Endothelial cell of umbilical vein (primary cell): Measurements from ENCODE around the gene RGS6. TPM values are rescaled to one million over a fixed set of nuclear protein-coding genes. Genes with fewer than 3 reads are reported as not detected.

Source experiments
- BruUV-seq: library from RNA; stranded (reverse); fragments of 400-500 nt; replicated peaks from 2 replicates; lab custom pipeline; 2021; lab: Mats Ljungman, UMichigan
- CTCF ChIA-PET: fragments of 300-600, 350-600 bp; sonication (Branson Sonifier 250); formaldehyde crosslinking; loops from one replicate; lab custom pipeline; 2021; ENCODE audit warnings: antibody characterized with exemption, inconsistent platforms; lab: Charles Lee
- POLR2A ChIA-PET: fragments of 300-600, 350-600 bp; sonication (Branson Sonifier 250); formaldehyde crosslinking; loops from one replicate; lab custom pipeline; 2021; ENCODE audit warnings: antibody characterized with exemption, inconsistent platforms; lab: Charles Lee
- DNase-seq: peaks from one replicate; pipeline ENCODE4 v3.0.0-alpha.2; 2011; ENCODE audit warnings: low read depth, low spot score
- FAIRE-seq: peaks from 2 replicates; lab custom pipeline; 2011; peaks lifted over from hg19 to GRCh38; lab: Jason Lieb, UNC
- H2AFZ ChIP-seq: 2 replicates; pipeline ENCODE4 v1.6.0; 2012; ENCODE audit warnings: low read depth, low read length, control low read depth, inconsistent platforms
- H3K27ac ChIP-seq: 2 replicates; pipeline ENCODE4 v1.5.1; 2011; ENCODE audit warnings: low read depth, mild to moderate bottlenecking, control low read depth, low read length, moderate library complexity; ENCODE audit not compliant: insufficient read depth
- H3K27me3 ChIP-seq, 2 experiments: 2 replicates each; pipeline versions ENCODE4 v1.6.0 to v1.6.1; 2011; ENCODE audit warnings: low read length in 2 of 2, mixed read lengths in 1 of 2; ENCODE audit not compliant: control insufficient read depth in 2 of 2, insufficient read depth in 2 of 2
- H3K36me3 ChIP-seq, 2 experiments: 2 replicates in 1 of 2; 3 replicates in 1 of 2; pipeline ENCODE4 v1.5.1; 2011; ENCODE audit warnings: low read length in 2 of 2, mild to moderate bottlenecking in 1 of 2, moderate library complexity in 1 of 2; ENCODE audit not compliant: control insufficient read depth in 2 of 2, insufficient read depth in 2 of 2; ENCODE audit errors: extremely low read depth in 1 of 2
- H3K4me1 ChIP-seq: 3 replicates; pipeline ENCODE4 v1.5.1; 2011; ENCODE audit warnings: mild to moderate bottlenecking, low read length; ENCODE audit not compliant: control insufficient read depth, insufficient read depth; ENCODE audit errors: extremely low read depth
- H3K4me2 ChIP-seq: 2 replicates; pipeline ENCODE4 v1.6.1; 2011; ENCODE audit warnings: low read length, control low read depth, mixed read lengths; ENCODE audit not compliant: insufficient read depth
- H3K4me3 ChIP-seq, 3 experiments: fragments of 200-600 bp in 1 of 3; sonication (generic), shearing (Covaris generic) in 1 of 3; replicated peaks in 1 of 3; 2 replicates each; pipeline ENCODE4 v1.5.1; 2011 to 2016; ENCODE audit warnings: control low read depth in 3 of 3, low read length in 3 of 3, mild to moderate bottlenecking in 2 of 3, inconsistent platforms in 1 of 3, low read depth in 1 of 3, moderate library complexity in 1 of 3; ENCODE audit not compliant: insufficient read depth in 1 of 3
- H3K79me2 ChIP-seq: 2 replicates; pipeline ENCODE4 v1.6.0; 2012; ENCODE audit warnings: low read length, inconsistent platforms; ENCODE audit not compliant: control insufficient read depth, insufficient read depth
- H3K9ac ChIP-seq: replicated peaks from 2 replicates; pipeline ENCODE3; 2011; ENCODE audit warnings: low read length, control low read depth; ENCODE audit not compliant: insufficient read depth; ENCODE audit errors: extremely low read depth
- H3K9me1 ChIP-seq: replicated peaks from 3 replicates; pipeline ENCODE4 v1.6.0; 2011; ENCODE audit warnings: mild to moderate bottlenecking, low read length; ENCODE audit not compliant: control insufficient read depth, insufficient read depth; ENCODE audit errors: extremely low read depth
- H3K9me3 ChIP-seq: replicated peaks from 2 replicates; pipeline ENCODE4 v1.5.1; 2012; ENCODE audit warnings: low read length, inconsistent platforms; ENCODE audit not compliant: control insufficient read depth, insufficient read depth
- H4K20me1 ChIP-seq: replicated peaks from 2 replicates; pipeline ENCODE3; 2011; ENCODE audit warnings: mild to moderate bottlenecking, low read length; ENCODE audit not compliant: control insufficient read depth, insufficient read depth; ENCODE audit errors: extremely low read depth
- CTCF ChIP-seq, 2 donors: IDR thresholded peaks; 1 replicate in 1 of 2; 2 replicates in 1 of 2; pipeline ENCODE4 v1.5.1; 2011; ENCODE audit warnings: low read length in 2 of 2, mild to moderate bottlenecking in 2 of 2, moderate library complexity in 2 of 2, control low read depth in 1 of 2, inconsistent platforms in 1 of 2, low read depth in 1 of 2; ENCODE audit not compliant: insufficient read depth in 1 of 2; ENCODE audit errors: extremely low read depth in 1 of 2
- EZH2 ChIP-seq: IDR thresholded peaks from 2 replicates; pipeline ENCODE4 v1.6.1; 2012; ENCODE audit warnings: borderline replicate concordance, low read depth, mild to moderate bottlenecking, moderate library complexity, low read length, inconsistent platforms; ENCODE audit not compliant: severe bottlenecking
- FOS ChIP-seq: IDR thresholded peaks from 2 replicates; pipeline ENCODE4 v1.6.1; 2011; ENCODE audit warnings: mild to moderate bottlenecking, low read length, moderate library complexity, borderline replicate concordance; ENCODE audit not compliant: insufficient read depth
- GATA2 ChIP-seq: IDR thresholded peaks from 2 replicates; pipeline ENCODE4 v1.7.0; 2011; ENCODE audit warnings: low read depth, mild to moderate bottlenecking, moderate library complexity, mixed read lengths, low read length; ENCODE audit not compliant: insufficient read length, insufficient read depth
- JUN ChIP-seq: IDR thresholded peaks from 2 replicates; pipeline ENCODE4 v1.6.1; 2011; ENCODE audit warnings: borderline replicate concordance, low read depth; ENCODE audit not compliant: insufficient read length, insufficient read depth
- MAX ChIP-seq: IDR thresholded peaks from 2 replicates; pipeline ENCODE4 v1.6.1; 2011; ENCODE audit not compliant: insufficient read depth, insufficient read length
- MYC ChIP-seq: IDR thresholded peaks from one replicate; pipeline ENCODE4 v1.6.1; 2011; ENCODE audit warnings: mild to moderate bottlenecking, low read depth, low read length
- POLR2A ChIP-seq: IDR thresholded peaks from 2 replicates; pipeline ENCODE4 v1.6.1; 2012; ENCODE audit warnings: low read depth, mild to moderate bottlenecking, control low read depth, low read length
- POLR2AphosphoS5 ChIP-seq: IDR thresholded peaks from 2 replicates; pipeline ENCODE4 v1.6.1; 2012; ENCODE audit warnings: low read depth, mild to moderate bottlenecking, control low read depth, low read length, moderate library complexity; ENCODE audit not compliant: insufficient read depth
- dilution Hi-C: fragments of 300-500 bp; cut with MboI; formaldehyde crosslinking; loops from one replicate; pipeline ENCODE4 v1.15.0; 2019; ENCODE audit warnings: low sequenced_read_pairs; ENCODE audit not compliant: extremely low pct_ligation_motif_present
- intact Hi-C: fragments of 100-400 bp; cut with micrococcal nuclease; formaldehyde crosslinking; loops from one replicate; pipeline ENCODE4 v1.10.0; 2022
- polyA plus RNA-seq, 4 experiments: library from polyadenylated mRNA; depleted of rRNA in 3 of 4; stranded (reverse) in 3 of 4; unstranded in 1 of 4; fragments of >200 nt; gene quantifications; 2 replicates each; pipeline versions ENCODE4 v1.2.1 to v1.2.3, GENCODE V29; 2011 to 2012; ENCODE audit warnings: missing spikeins in 1 of 4
- total RNA-seq: library from RNA; stranded (reverse); gene quantifications from 2 replicates; pipeline ENCODE4 v1.2.3, GENCODE V29; 2021

Gene RGS6
- total and polyA plus RNA-seq, 2 donors (not counting 3 experiments of a cell fraction or from before 2014, with no cell fraction given), result not detected

DNA sequence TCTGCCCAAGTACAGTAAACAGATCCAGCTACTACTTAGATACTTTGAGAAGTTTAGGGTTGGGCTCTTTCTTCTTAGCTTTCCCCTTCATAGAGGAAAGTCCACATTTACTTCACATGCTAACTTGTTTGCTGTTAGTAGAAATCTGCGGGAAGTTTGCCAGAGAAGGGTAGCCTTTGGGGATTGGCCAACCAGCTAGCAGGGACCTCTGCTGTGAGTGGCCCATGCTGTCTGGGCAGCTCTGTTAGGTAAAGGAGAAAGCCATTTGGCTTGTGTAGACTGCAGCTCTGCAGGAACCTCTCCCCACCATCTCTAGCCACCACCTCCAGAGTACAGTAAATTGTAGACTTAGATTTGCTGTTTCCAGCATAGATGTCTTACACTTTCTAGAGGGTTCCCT lies 193.9 kb downstream of the RGS6 start:
- H3K4me3 ChIP-seq, result no peak overlapping the region
- intact Hi-C loops, result no loop called here
- ChIA-PET POLR2A (no interaction called here), CTCF (no interaction called here)
- FAIRE-seq (no peak), DNase-seq (no peak)
- no peaks in the 10 kb centered on the region for H3K9me1 ChIP-seq
- H3K4me1 ChIP-seq, result no peaks in the 10 kb centered on the region
- no peaks in the 10 kb centered on the region for H4K20me1 ChIP-seq
- no peaks in the 10 kb centered on the region for H3K36me3 ChIP-seq
- BruUV-seq, result no TSS peak
- H3K27ac ChIP-seq, result no peak overlapping the region
- H3K4me2 ChIP-seq, result no peak overlapping the region
- dilution Hi-C loops, result no loop called here
- H3K9ac ChIP-seq, result no peak overlapping the region
- no peaks in the 10 kb centered on the region for H3K27me3 ChIP-seq
- TF ChIP-seq POLR2A (no peak), EZH2 (no peak), MAX (no peak), JUN (no peak), POLR2AphosphoS5 (no peak), GATA2 (no peak), MYC (no peak), FOS (no peak), CTCF (IDR thresholded peaks at IDR 0.05; ENCODE audit: extremely low read depth in 1 of 2, insufficient read depth in 1 of 2, low read depth in 1 of 2, low read length in 2 of 2) (no peak)
- H3K79me2 ChIP-seq, result no peaks in the 10 kb centered on the region
- H2AFZ ChIP-seq, result no peak overlapping the region
- H3K9me3 ChIP-seq, result no peaks in the 10 kb centered on the region
